HCT116 (cell line): ENCODE data around the gene SMARCB1.
"Not testable (repeated sequence)": the region's sequence is repeated elsewhere in the genome, so short reads cannot be mapped to it uniquely, and the experiment has no call there.

Source experiments
- CTCF ChIP-seq, 3 experiments: fragments of 200-600 bp in 1 of 3; sonication (generic) in 1 of 3; IDR thresholded peaks in 2 of 3; conservative IDR thresholded peaks in 1 of 3; 2 replicates each; pipeline ENCODE4 v1.5.1; 2012 to 2017; ENCODE audit warnings: low read depth in 2 of 3, low read length in 2 of 3, antibody characterized with exemption in 1 of 3, borderline replicate concordance in 1 of 3, control low read depth in 1 of 3, mild to moderate bottlenecking in 1 of 3, mixed read lengths in 1 of 3, mixed run types in 1 of 3, moderate library complexity in 1 of 3; ENCODE audit not compliant: insufficient read depth in 1 of 3
- POLR2A ChIP-seq: IDR thresholded peaks from 2 replicates; pipeline ENCODE4 v1.7.0; 2011; ENCODE audit warnings: borderline replicate concordance; ENCODE audit not compliant: insufficient read depth, insufficient read length; ENCODE audit errors: extremely low read depth
- RAD21 ChIP-seq: IDR thresholded peaks from 2 replicates; pipeline ENCODE4 v1.6.1; 2012; ENCODE audit warnings: low read depth, mild to moderate bottlenecking
- REST ChIP-seq: IDR thresholded peaks from 2 replicates; pipeline ENCODE4 v1.6.1; 2012; ENCODE audit warnings: low read depth
- SIN3A ChIP-seq: IDR thresholded peaks from 2 replicates; pipeline ENCODE4 v1.6.1; 2012; ENCODE audit warnings: low read depth
- SP1 ChIP-seq: IDR thresholded peaks from 2 replicates; pipeline ENCODE4 v1.6.1; 2012; ENCODE audit warnings: low read depth
- TCF7L2 ChIP-seq: IDR thresholded peaks from 2 replicates; pipeline ENCODE4 v1.7.0; 2011; ENCODE audit warnings: borderline replicate concordance, inconsistent platforms; ENCODE audit not compliant: insufficient read depth, insufficient read length; ENCODE audit errors: extremely low read depth

- TF ChIP-seq CTCF (IDR thresholded peaks at IDR 0.05 in 2 of 3, conservative IDR thresholded peaks at IDR 0.05 in 1 of 3; ENCODE audit: borderline replicate concordance in 1 of 3, insufficient read depth in 1 of 3, low read depth in 2 of 3, low read length in 2 of 3); TCF7L2; SIN3A; POLR2A; RAD21; REST; SP1: not testable (repeated sequence)
Observed at GRCh38 chr22:23860187-23860586, 73.4 kb downstream of the SMARCB1 start.
